ENCODE data around the gene FBXO47.

- TF ChIP-seq, protein P1, sequence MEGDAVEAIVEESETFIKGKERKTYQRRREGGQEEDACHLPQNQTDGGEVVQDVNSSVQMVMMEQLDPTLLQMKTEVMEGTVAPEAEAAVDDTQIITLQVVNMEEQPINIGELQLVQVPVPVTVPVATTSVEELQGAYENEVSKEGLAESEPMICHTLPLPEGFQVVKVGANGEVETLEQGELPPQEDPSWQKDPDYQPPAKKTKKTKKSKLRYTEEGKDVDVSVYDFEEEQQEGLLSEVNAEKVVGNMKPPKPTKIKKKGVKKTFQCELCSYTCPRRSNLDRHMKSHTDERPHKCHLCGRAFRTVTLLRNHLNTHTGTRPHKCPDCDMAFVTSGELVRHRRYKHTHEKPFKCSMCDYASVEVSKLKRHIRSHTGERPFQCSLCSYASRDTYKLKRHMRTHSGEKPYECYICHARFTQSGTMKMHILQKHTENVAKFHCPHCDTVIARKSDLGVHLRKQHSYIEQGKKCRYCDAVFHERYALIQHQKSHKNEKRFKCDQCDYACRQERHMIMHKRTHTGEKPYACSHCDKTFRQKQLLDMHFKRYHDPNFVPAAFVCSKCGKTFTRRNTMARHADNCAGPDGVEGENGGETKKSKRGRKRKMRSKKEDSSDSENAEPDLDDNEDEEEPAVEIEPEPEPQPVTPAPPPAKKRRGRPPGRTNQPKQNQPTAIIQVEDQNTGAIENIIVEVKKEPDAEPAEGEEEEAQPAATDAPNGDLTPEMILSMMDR (conservative IDR thresholded peaks at IDR 0.05; ENCODE audit: low read depth, low read length), result 0 out of 2 replicates have a peak, but pooled peaks have one; percentile 8
- TF ChIP-seq CHD1 (IDR thresholded peaks at IDR 0.05; ENCODE audit: low read depth, low read length), result no peak
- no peak for TF ChIP-seq POLR2A (IDR thresholded peaks at IDR 0.05; ENCODE audit: low read depth, low read length)
- no peak for TF ChIP-seq FOS (IDR thresholded peaks at IDR 0.05; ENCODE audit: low read depth, low read length)
- no peak for TF ChIP-seq MAFK (IDR thresholded peaks at IDR 0.05; ENCODE audit: low read depth, low read length)
- TF ChIP-seq CEBPB (IDR thresholded peaks at IDR 0.05; ENCODE audit: low read depth, low read length), result no peak
- TF ChIP-seq RAD21 (IDR thresholded peaks at IDR 0.05; ENCODE audit: low read length), result no peak
These were observed 49.9 kb downstream of the FBXO47 start for GRCh38 chr17:38917259-38917658.
